Measurements from ENCODE around the gene LGI4.

Gene LGI4

GRCh38 chr19:35143231-35143715 is 8.4 kb upstream of the LGI4 start, which contains the start of gene FXYD7:
Gene FXYD7 (plus strand): TSS chr19:35143255. CDS start chr19:35143334, 79 bp downstream.
- ATAC-seq, result no peak
- no peak for TF ChIP-seq ZC3H10 (CRISPR knock-in tag; IDR thresholded peaks at IDR 0.05)
- TF ChIP-seq BACH2 (CRISPR knock-in tag; IDR thresholded peaks at IDR 0.05; ENCODE audit: borderline replicate concordance), result no peak

GRCh38 chr19:35142606-35143230 is 7.9 kb upstream of the LGI4 start:
- TF ChIP-seq POU6F1 (CRISPR knock-in tag; IDR thresholded peaks at IDR 0.05; ENCODE audit: borderline replicate concordance, low read depth) (no peak), ZNF70 (CRISPR knock-in tag; IDR thresholded peaks at IDR 0.05) (no peak), TCF4 (CRISPR knock-in tag; IDR thresholded peaks at IDR 0.05; ENCODE audit: borderline replicate concordance) (no peak), TSHZ2 (CRISPR knock-in tag; IDR thresholded peaks at IDR 0.05) (no peak), BACH2 (CRISPR knock-in tag; IDR thresholded peaks at IDR 0.05; ENCODE audit: borderline replicate concordance) (no peak)

GRCh38 chr19:35141837-35142605 is 7.2 kb upstream of the LGI4 start:
- TF ChIP-seq CSRNP3 (CRISPR knock-in tag; IDR thresholded peaks at IDR 0.05) (no peak), ZC3H10 (CRISPR knock-in tag; IDR thresholded peaks at IDR 0.05) (no peak), OSR1 (CRISPR knock-in tag; IDR thresholded peaks at IDR 0.05) (no peak), ESRRG (CRISPR knock-in tag; IDR thresholded peaks at IDR 0.05) (no peak), ZNF70 (CRISPR knock-in tag; IDR thresholded peaks at IDR 0.05) (no peak), TOX (CRISPR knock-in tag; IDR thresholded peaks at IDR 0.05; ENCODE audit: borderline replicate concordance) (no peak)
- peak; percentile 1; the same call in 1 of the 3 replicates for ATAC-seq

More at GRCh38 chr19:35142606-35143230, 7.9 kb upstream of the LGI4 start:
- ATAC-seq, result peak; percentile 57

- peak; percentile 88 for ATAC-seq
- no peak for TF ChIP-seq TCF4 (CRISPR knock-in tag; IDR thresholded peaks at IDR 0.05; ENCODE audit: borderline replicate concordance)
- TF ChIP-seq RARB (CRISPR knock-in tag; IDR thresholded peaks at IDR 0.05), result no peak
- TF ChIP-seq ZNF8 (CRISPR knock-in tag; IDR thresholded peaks at IDR 0.05), result no peak
- TF ChIP-seq POU6F1 (CRISPR knock-in tag; IDR thresholded peaks at IDR 0.05; ENCODE audit: borderline replicate concordance, low read depth), result no peak
- no peak for TF ChIP-seq ZNF565 (CRISPR knock-in tag; conservative IDR thresholded peaks at IDR 0.05; ENCODE audit: low read depth)
- TF ChIP-seq ESRRG (CRISPR knock-in tag; IDR thresholded peaks at IDR 0.05), result no peak
- no peak for TF ChIP-seq TOX (CRISPR knock-in tag; IDR thresholded peaks at IDR 0.05; ENCODE audit: borderline replicate concordance)
- no peak for TF ChIP-seq ZNF70 (CRISPR knock-in tag; IDR thresholded peaks at IDR 0.05)
- TF ChIP-seq ZFP30 (CRISPR knock-in tag; IDR thresholded peaks at IDR 0.05), result no peak
- no peak for TF ChIP-seq CREB5 (CRISPR knock-in tag; IDR thresholded peaks at IDR 0.05; ENCODE audit: low read depth)
- no peak for TF ChIP-seq OSR1 (CRISPR knock-in tag; IDR thresholded peaks at IDR 0.05)
- no peak for TF ChIP-seq CSDC2 (CRISPR knock-in tag; IDR thresholded peaks at IDR 0.05)
- no peak for TF ChIP-seq GLIS3 (CRISPR knock-in tag; IDR thresholded peaks at IDR 0.05)
Observed at GRCh38 chr19:35140962-35141836, 6.3 kb upstream of the LGI4 start.
